Limb (tissue), 2 donors: Measurements from ENCODE around the gene HNRNPUL1.

ENCODE experiments used
- DNase-seq, 2 donors: peaks; one replicate each; pipeline ENCODE4 v3.0.0-alpha.2; 2016; ENCODE audit errors: extremely low spot score in 2 of 2

HNRNPUL1 gene

GRCh38 chr19:41308450-41309179 is 44.4 kb downstream of the HNRNPUL1 start:
- peak; percentile 84 to 93 for DNase-seq

DNA sequence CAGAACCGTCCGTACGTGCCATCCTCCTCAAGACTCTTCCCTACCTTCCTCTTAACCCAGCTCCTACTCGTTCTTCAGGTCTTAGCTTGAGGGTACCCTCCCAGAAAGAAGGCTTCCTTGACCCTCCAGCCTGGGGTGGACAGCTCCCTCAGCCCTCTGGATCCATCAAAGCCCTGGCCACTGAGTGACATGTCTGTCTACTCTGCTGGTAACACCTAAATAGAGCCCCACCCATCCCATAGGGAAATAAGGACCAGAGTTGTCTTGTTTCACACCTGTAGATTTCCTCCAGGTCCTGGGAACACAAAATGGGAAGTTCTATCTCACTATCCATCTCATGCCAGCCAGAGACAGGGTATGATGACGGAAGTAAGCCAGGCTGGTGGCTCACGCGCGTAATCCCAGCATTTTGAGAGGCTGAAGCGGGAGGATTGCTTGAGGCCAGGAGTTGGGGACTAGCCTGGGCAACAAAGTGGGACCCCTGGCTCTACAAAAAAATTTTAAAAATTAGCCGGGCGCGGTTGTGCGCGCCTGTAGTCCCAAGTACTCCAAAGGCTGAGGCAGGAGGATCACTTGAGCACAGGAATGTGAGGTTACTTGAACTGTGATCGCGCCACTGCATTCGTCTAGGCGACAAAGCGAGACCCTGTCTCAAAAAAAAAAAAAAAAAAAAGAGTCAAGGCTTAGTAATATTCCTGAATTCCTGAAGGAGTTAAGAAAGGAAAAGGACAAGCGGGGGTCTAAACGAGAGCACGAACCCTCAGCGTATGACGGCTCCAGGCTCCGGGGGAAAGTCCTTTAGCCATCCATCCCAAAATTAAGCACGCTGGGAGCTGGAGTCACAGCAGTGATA is 45.2 kb downstream of the HNRNPUL1 start:
- no peak for DNase-seq

- DNase-seq, result peak; percentile 92 to 94
These were observed 46.1 kb downstream of the HNRNPUL1 start, which contains the start of gene CCDC97 for GRCh38 chr19:41310033-41310831. Gene CCDC97, plus strand, starts transcription at chr19:41310172. Its CDS starts 139 bp downstream, at chr19:41310311.

- DNase-seq, result no peak
These were observed 46.9 kb downstream of the HNRNPUL1 start for GRCh38 chr19:41311072-41311471.

DNA sequence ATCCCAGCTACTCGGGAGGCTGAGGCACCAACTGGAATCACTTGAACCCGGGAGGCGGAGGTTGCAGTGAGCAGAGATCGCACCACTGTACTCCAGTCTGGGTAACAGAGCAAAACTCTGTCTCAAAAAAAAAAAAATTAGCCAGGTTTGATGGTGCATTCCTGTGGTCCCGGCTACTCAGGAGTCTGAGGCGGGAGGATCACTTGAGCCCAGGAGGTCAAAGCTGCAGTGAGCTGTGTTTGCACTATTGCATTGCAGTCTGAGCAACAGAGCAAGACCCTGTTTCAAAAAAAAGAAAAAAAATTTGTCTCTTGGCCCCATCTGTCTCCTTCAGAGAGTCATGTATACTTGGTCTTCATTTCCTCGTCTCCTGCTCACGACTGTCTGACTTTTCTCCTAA is 47.4 kb downstream of the HNRNPUL1 start:
- DNase-seq, result no peak

DNA sequence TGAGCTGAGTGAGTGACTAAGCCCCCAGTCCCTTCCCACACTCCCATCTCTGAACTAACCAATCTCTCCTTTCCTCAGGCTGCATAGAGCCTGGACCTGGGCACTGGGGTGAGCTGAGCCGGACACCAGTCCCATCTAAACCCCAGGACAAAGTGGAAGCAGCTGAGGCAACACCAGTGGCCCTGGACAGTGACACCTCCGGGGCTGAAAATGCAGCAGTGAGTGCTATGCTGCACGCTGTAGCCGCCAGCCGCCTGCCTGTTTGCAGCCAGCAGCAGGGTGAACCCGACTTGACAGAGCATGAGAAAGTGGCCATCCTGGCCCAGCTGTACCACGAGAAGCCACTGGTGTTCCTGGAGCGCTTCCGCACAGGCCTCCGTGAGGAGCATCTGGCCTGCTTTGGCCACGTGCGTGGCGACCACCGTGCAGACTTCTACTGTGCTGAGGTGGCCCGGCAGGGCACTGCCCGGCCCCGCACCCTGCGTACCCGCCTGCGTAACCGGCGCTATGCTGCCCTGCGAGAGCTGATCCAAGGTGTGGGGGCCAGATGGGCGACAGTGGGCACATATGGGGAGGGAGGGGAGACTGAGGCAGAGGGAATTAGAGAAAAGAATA is 52.2 kb downstream of the HNRNPUL1 start:
- no peak for DNase-seq

DNA sequence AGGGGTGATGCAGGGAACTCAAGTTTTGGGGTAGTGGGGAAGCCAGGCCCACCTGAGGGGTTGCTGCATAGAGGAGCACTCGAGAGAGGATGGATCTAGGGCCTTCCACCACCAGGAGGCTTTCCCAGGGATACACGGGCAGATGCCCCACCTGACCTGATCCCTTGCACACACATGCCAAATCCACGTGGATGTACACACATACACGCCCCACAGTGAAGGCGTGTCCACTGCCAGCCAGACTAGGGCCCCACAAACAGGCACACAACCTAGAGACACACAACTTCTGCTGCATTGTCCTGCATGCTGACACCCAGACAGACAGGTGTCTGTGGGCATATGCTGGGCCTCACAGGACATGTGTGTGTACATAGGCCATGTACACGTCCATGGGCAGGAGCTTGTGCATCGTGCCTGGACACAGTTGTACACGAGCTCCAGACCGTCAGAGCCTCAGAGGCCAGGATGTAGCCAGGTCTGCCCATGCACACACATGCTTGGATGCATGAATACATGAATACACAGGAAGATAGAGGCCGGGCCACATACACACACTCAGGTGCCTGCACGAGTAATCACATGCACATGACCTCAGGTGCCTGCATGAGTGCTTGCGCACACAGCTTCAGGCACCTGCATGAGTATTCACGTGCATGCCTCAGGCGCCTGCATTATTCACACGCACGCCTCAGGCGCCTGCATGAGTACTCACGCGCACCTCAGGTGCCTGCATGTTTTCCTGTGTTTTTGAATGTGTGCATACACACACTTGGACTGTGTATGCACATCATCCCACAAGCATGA is 54.7 kb downstream of the HNRNPUL1 start:
- no peak for DNase-seq

DNA sequence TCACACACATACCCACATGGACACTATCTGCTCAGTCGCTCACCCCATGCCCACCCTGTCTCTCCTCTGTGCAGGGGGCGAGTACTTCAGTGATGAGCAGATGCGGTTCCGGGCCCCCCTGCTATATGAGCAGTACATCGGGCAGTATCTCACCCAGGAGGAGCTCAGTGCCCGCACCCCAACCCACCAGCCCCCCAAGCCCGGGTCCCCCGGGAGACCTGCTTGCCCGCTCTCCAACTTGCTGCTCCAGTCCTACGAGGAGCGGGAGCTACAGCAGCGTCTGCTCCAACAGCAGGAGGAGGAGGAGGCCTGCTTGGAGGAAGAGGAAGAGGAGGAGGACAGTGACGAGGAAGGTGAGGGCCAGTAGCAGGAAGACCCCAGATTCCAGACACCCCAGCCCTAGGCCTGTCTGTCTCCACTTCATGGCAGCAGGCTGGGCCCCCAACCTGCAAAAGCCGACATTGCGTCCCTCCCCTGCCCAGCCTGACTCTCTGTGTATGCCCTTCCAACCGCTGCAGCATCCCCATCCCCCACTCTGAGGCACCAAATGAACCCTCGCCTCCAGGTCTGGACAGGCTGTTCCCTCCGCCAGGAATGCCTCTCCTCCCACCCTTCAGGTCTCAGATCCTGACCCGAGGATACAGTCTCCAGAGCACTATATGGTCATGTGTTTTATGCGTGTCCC is 55.5 kb downstream of the HNRNPUL1 start:
- no peak for DNase-seq

DNA sequence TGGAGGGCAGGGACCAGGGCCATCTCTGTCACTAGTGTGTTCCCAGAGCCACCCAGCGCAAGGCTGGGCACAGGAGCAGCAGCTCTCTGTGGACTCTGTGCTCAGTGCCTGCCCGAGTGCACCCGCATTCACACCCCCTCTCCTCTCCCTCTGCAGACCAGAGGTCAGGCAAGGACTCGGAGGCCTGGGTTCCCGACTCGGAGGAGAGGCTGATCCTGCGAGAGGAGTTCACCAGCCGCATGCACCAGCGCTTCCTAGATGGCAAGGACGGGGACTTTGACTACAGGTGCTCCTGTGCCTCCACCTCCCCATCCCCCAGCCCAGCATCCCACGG is 56.0 kb downstream of the HNRNPUL1 start:
- no peak for DNase-seq

GRCh38 chr19:41320568-41320967 is 56.4 kb downstream of the HNRNPUL1 start:
- DNase-seq, result no peak

- no peak for DNase-seq
These were observed 57.0 kb downstream of the HNRNPUL1 start for GRCh38 chr19:41321204-41321599.

GRCh38 chr19:41321600-41322270 is 57.6 kb downstream of the HNRNPUL1 start:
- DNase-seq, result no peak

- DNase-seq, result no peak
These were observed 58.3 kb downstream of the HNRNPUL1 start for GRCh38 chr19:41322451-41322850.

DNA sequence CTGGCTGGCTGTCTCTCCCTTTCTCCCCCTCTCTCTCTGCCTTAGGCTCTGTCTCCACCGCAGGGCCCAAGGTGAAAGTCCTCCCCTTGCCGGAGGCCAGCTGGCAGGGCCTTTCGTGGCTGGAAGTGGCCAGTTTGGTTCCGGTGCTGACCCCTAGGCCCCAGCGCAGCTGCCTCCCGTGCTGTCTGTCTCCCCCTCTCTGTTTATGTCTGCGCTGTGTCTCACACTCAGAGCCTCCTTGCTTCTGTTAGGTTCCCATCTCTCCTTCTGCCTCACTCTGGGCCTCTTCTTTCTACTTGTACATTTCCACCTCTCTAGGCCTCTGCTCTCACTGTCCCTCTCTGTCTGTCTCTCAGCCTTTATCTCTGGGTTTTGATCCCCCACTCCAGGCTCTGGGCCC is 58.9 kb downstream of the HNRNPUL1 start:
- DNase-seq, result no peak

- DNase-seq, result no peak
These were observed 59.4 kb downstream of the HNRNPUL1 start for GRCh38 chr19:41323430-41324125.

DNA sequence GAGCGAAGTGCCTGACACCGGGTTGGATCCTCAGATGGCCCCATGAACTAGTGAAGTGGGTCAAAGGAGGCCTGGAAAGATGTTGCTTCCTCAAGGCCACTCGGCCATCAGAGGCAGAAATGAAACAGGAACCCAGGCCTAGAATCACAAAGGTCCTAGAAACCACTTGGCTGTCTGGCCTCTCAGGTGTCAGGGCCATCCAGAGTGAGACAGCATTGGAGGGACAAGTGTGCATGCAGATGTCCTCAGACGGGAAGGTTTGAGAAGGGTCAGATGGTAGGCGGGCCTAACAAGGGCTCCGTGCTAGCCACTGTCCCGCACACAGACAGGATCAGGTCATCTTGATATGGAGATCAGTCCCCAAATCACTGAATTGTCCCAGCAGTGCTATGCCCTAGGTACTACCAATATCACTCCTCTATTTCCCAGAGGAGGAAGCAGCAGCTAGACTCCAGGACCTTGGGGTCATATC is 60.1 kb downstream of the HNRNPUL1 start:
- DNase-seq, result no peak

- DNase-seq, result peak in 1 of 2 donors; percentile 62
These were observed 60.9 kb downstream of the HNRNPUL1 start for GRCh38 chr19:41324921-41325639.

DNA sequence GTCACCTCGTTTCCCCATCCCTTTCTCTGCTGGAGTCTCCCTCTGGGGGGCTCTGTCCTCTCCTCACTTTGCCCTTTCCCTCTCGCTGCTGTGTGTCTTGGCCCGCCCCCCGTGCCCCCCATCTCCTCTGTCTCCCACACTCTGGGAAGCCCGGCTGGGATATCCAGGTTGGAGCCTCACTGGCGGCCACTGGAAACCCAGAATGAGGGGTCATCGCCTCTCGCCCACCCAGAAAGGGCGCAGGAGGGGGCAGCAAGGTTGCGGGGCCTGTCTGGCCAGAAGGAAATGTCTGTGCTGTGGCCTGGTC is 61.4 kb downstream of the HNRNPUL1 start:
- DNase-seq, result no peak
